NB4 (cell line): Measurements from ENCODE around the gene CTBP2.

Experiments used
- DNase-seq: peaks from one replicate; pipeline ENCODE4 v3.0.0; 2010; ENCODE audit warnings: low read depth
- H3K4me3 ChIP-seq: one replicate; pipeline ENCODE4 v1.5.1; 2011; ENCODE audit warnings: mild to moderate bottlenecking, low read depth, low read length, moderate library complexity
- MAX ChIP-seq: IDR thresholded peaks from 2 replicates; pipeline ENCODE4 v1.6.1; 2011; ENCODE audit warnings: low read depth, low read length
- MYC ChIP-seq: IDR thresholded peaks from 2 replicates; pipeline ENCODE4 v1.6.1; 2011; ENCODE audit warnings: low read depth, low read length
- POLR2A ChIP-seq: IDR thresholded peaks from 2 replicates; pipeline ENCODE4 v1.6.1; 2011; ENCODE audit warnings: mild to moderate bottlenecking; ENCODE audit not compliant: insufficient read length; ENCODE audit errors: extremely low read depth
- TF ChIP-seq, protein P1 (sequence below): IDR thresholded peaks from one replicate; pipeline ENCODE4 v1.5.1; 2012; ENCODE audit warnings: low read depth, low read length

The CTBP2 gene

GRCh38 chr10:125116652-125117310, 43.6 kb downstream of the CTBP2 start:
- TF ChIP-seq MAX (no peak), POLR2A (no peak), MYC (no peak)
- TF ChIP-seq, protein P1, sequence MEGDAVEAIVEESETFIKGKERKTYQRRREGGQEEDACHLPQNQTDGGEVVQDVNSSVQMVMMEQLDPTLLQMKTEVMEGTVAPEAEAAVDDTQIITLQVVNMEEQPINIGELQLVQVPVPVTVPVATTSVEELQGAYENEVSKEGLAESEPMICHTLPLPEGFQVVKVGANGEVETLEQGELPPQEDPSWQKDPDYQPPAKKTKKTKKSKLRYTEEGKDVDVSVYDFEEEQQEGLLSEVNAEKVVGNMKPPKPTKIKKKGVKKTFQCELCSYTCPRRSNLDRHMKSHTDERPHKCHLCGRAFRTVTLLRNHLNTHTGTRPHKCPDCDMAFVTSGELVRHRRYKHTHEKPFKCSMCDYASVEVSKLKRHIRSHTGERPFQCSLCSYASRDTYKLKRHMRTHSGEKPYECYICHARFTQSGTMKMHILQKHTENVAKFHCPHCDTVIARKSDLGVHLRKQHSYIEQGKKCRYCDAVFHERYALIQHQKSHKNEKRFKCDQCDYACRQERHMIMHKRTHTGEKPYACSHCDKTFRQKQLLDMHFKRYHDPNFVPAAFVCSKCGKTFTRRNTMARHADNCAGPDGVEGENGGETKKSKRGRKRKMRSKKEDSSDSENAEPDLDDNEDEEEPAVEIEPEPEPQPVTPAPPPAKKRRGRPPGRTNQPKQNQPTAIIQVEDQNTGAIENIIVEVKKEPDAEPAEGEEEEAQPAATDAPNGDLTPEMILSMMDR, result no peak
- DNase-seq, result no peak
- H3K4me3 ChIP-seq, result no peak overlapping the region

DNA sequence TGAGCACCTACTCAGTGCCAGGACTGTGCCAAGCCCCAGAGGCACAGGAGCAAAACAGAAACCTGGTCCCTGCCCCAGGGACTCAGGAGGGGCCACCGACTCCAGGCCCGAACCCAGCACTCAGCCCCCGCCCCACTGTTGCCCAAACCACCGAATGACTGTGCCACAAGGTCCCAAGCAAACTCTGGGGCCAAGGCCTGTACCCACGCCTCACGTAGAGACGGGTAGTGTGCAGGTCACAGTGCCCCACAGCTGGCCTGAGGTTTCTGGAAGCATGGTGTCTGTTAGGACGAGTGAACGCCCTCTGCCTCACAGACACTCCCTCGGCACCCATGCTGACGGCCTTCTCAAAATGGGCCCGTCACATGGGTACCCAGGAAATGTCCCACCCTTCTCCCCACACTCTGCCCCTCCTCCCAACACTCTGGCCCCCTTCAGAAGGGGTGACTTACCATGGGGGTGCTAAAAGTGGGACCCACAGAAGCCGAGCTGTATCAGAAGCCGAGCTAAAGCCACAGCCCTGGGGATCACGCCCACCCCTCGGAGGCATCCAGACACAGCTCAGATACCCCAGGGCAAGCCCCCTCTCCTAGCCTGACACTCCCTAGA, 44.2 kb downstream of the CTBP2 start:
- no peak for DNase-seq
- H3K4me3 ChIP-seq, result no peak overlapping the region
- TF ChIP-seq MYC, result no peak
- TF ChIP-seq POLR2A, result no peak
- TF ChIP-seq, protein P1, result no peak
- TF ChIP-seq MAX, result no peak

- TF ChIP-seq POLR2A (no peak), MYC (no peak), MAX (no peak)
- TF ChIP-seq, protein P1, result no peak
- H3K4me3 ChIP-seq, result no peak overlapping the region
- no peak for DNase-seq
These were observed 45.0 kb downstream of the CTBP2 start for GRCh38 chr10:125115409-125115808.

DNA sequence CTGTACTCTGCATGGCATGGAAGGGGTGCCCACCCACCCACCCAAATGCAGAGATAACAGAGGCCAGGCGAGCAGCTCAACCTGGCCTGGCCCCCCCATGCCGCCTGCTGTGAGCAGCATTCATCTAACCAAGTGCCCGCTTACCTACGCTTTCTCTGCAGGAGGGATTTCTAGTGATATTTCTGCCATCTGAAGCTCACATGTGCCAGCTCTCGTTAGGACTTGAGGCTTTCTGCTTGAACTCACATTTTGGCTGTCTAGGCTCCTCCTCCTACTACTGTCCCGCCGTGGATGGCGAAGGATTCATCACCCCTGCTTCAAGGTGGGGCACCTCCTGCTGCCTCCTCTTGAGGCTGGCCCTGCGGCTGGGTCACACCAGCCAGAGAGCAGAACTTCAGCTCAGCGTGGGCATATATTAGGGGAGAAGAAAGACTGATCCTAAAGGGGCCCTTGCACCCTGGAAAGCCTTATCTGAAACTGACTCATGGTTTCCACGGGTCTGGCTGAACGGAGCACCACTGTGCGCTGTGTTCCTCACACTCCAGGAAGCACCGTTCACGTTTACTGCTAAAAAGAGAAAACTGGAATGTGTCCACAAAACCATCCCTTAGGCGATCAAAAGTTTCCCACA, 45.5 kb downstream of the CTBP2 start:
- no peak overlapping the region for H3K4me3 ChIP-seq
- TF ChIP-seq MYC, result no peak
- no peak for TF ChIP-seq MAX
- TF ChIP-seq POLR2A, result no peak
- TF ChIP-seq, protein P1, result no peak
- no peak for DNase-seq

DNA sequence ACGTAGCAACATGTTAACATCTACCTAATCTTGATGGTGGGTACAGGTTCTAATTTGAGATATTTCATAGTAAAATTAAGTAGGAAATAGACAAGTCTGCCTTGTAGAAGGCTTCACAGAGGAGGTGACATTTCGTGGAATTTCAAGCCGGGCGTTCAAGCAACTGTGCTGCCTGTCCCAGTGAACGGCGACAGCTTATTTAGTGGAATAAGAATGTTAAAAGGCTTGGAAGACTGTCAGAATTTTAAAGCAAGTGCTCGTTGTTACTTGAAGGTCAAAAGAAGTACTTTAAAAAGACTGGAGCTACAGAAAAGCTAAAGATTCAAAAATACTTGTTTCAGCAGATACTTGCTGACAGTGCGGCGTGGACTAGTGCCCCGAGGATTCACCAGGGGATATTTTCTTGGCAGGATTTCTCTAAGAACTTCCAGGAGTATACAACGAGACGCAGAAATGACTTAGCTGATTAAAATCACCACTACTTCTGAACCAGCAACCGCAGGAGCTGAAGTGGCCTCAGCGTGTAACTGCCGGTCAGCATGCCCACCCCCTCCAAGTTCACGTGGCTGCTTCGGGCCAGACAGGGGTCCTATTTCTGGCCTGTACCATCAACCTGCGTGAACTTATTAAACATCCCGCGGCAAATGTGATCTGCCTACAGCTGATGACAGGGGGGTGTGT, 46.5 kb downstream of the CTBP2 start:
- no peak overlapping the region for H3K4me3 ChIP-seq
- TF ChIP-seq, protein P1, result no peak
- no peak for DNase-seq
